ENCODE data around the gene PMEL. TPM values are rescaled to one million over a fixed set of nuclear protein-coding genes. Genes with fewer than 3 reads are reported as not detected.

Gene PMEL
- total RNA-seq, 4 donors from 2014 or later = 1.7 to 5.8 (median 3.0) TPM

GRCh38 chr12:55997535-55997859, 31.7 kb upstream of the PMEL start:
- Histone ChIP-seq H3K9me3 (no peaks in the 10 kb centered on the region), H3K27me3 (no peaks in the 10 kb centered on the region), H3K4me3 (replicated peaks in 1 of 3) (peak overlapping the region; percentile 45 to 54 (median 51)), H3K27ac (peak overlapping the region; percentile 72 to 77 (median 73)), H3K36me3 (peaks cover 13 to 19% of the 10 kb centered on the region in 2 donors), H3K4me1 (peaks cover 11 to 13% of the 10 kb centered on the region in 2 donors)
- no peak for TF ChIP-seq POLR2A (IDR thresholded peaks at IDR 0.05)
- no peak for TF ChIP-seq CTCF (IDR thresholded peaks at IDR 0.05)
- intact Hi-C loops (cut with DNase I) = no loop called here
- WGBS, 2 donors = 2 to 8% methylated on average over 2 to 5 of the region's 5 CpGs
- peak; percentile 32 for DNase-seq

- WGBS, 2 donors = 3% methylated on average over 18 to 23 of the region's 27 CpGs
- peak within 1 kb of the TSS; percentile 51 to 54 (median 51) for H3K4me3 ChIP-seq (replicated peaks in 1 of 3)
- peaks cover 11 to 13% of the 10 kb centered on the region in 2 donors for H3K4me1 ChIP-seq
- peak within 1 kb of the TSS; percentile 72 to 83 (median 73) for H3K27ac ChIP-seq
- DNase-seq = peak; percentile 99
- H3K36me3 ChIP-seq = peaks cover 19 to 24% of the 10 kb centered on the region in 2 donors
- no peaks in the 10 kb centered on the region for H3K9me3 ChIP-seq
- no peaks in the 10 kb centered on the region for H3K27me3 ChIP-seq
- intact Hi-C loops (cut with DNase I) = no loop called here
- no peak for TF ChIP-seq CTCF (IDR thresholded peaks at IDR 0.05)
- peak; percentile 19 to 83 for TF ChIP-seq POLR2A (IDR thresholded peaks at IDR 0.05)
These were observed 31.1 kb upstream of the PMEL start, which contains the start of gene SUOX for GRCh38 chr12:55996715-55997534. Gene SUOX, plus strand, starts transcription at chr12:55997276. Its CDS starts 4,946 bp downstream, at chr12:56002222.

- Histone ChIP-seq H3K27ac (peak overlapping the region; percentile 65 to 83 (median 72)), H3K9me3 (no peaks in the 10 kb centered on the region), H3K27me3 (no peaks in the 10 kb centered on the region), H3K36me3 (peaks cover 25 to 30% of the 10 kb centered on the region in 2 donors), H3K4me1 (peaks cover 11 to 13% of the 10 kb centered on the region in 2 donors), H3K4me3 (replicated peaks in 1 of 3) (peak overlapping the region; percentile 41 to 54 (median 51))
- WGBS, 2 donors = 35 to 40% methylated on average over 14 of the region's 14 CpGs
- intact Hi-C loops (cut with DNase I) = no loop called here
- peak; percentile 57 to 64 for DNase-seq
- TF ChIP-seq POLR2A (IDR thresholded peaks at IDR 0.05) = no peak
- TF ChIP-seq CTCF (IDR thresholded peaks at IDR 0.05) = peak; percentile 60 to 88 (median 86)
These were observed 30.4 kb upstream of the PMEL start for GRCh38 chr12:55996201-55996714.

GRCh38 chr12:55995366-55995765, 29.5 kb upstream of the PMEL start:
- Histone ChIP-seq H3K36me3 (peaks cover 34 to 39% of the 10 kb centered on the region in 2 donors), H3K27ac (no peak overlapping the region), H3K4me1 (peaks cover 11 to 13% of the 10 kb centered on the region in 2 donors), H3K4me3 (replicated peaks in 1 of 3) (no peak overlapping the region), H3K9me3 (no peaks in the 10 kb centered on the region), H3K27me3 (no peaks in the 10 kb centered on the region)
- intact Hi-C loops (cut with DNase I) = no loop called here
- no peak for DNase-seq
- WGBS, 2 donors = 87 to 89% methylated on average over 8 of the region's 8 CpGs
- TF ChIP-seq POLR2A (IDR thresholded peaks at IDR 0.05) = no peak
- no peak for TF ChIP-seq CTCF (IDR thresholded peaks at IDR 0.05)

All from thyroid gland (tissue), 4 donors.